ENCODE measurements around the gene ERI2. TPM values are rescaled to one million over a fixed set of nuclear protein-coding genes. Genes with fewer than 3 reads are reported as not detected.

Gene ERI2
- total RNA-seq, 2 experiments from 2014 or later: 41.8 to 48.0 TPM

DNA sequence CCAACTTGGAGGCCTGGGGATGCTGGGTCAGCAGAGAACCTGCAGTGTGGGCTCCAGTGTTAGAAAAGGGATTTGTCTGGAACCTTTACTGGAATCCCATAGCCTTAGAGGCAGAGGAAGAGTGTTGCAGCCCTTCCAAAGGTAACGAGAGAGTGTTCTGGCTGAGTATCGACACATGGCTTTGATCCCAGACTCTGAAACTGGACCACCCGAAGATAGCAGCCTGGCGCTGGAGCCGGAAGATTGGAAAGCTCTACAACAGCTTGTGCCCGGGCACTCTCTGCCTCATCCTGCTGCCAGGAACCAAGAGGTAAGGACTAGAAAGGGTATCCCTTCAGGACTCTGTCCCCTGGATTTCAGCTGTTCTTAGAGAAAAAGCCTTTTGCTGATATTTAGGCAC, 39.8 kb upstream of the ERI2 start:
- ChIA-PET POLR2A (no interaction called here), CTCF (ENCODE audit: unreplicated experiment) (no interaction called here)
- no TSS peak for BruUV-seq (replicated peaks)
- H3K4me2 ChIP-seq (ENCODE audit: low read length): no peak overlapping the region
- H3K36me3 ChIP-seq (ENCODE audit: insufficient read depth, low read length): peaks cover 56% of the 10 kb centered on the region
- no peaks in the 10 kb centered on the region; the same call in 1 of the 2 replicates for H4K20me1 ChIP-seq (ENCODE audit: insufficient read depth, low read length)
- no peaks in the 10 kb centered on the region for H3K9me3 ChIP-seq (ENCODE audit: low read length)
- H3K4me1 ChIP-seq (ENCODE audit: insufficient read depth, low read length, poor library complexity, severe bottlenecking): no peaks in the 10 kb centered on the region
- TF ChIP-seq EZH2phosphoT487 (IDR thresholded peaks at IDR 0.05; ENCODE audit: borderline replicate concordance, low read depth, low read length) (no peak), CTCF (conservative IDR thresholded peaks at IDR 0.05; ENCODE audit: low read length) (no peak)
- no peak for DNase-seq (ENCODE audit: low spot score)
- H3K4me3 ChIP-seq (ENCODE audit: low read depth, low read length, poor library complexity, severe bottlenecking): no peak overlapping the region
- no peaks in the 10 kb centered on the region for H3K9me2 ChIP-seq (ENCODE audit: insufficient read depth, low read length)
- H3K79me2 ChIP-seq (ENCODE audit: insufficient read depth, low read depth, low read length): no peaks in the 10 kb centered on the region
- H2AFZ ChIP-seq (ENCODE audit: low read length): no peak overlapping the region
- H3K27ac ChIP-seq (ENCODE audit: low read depth, low read length, poor library complexity, severe bottlenecking): no peak overlapping the region
- intact Hi-C loops (cut with micrococcal nuclease; ENCODE audit: unreplicated experiment): no loop called here

DNA sequence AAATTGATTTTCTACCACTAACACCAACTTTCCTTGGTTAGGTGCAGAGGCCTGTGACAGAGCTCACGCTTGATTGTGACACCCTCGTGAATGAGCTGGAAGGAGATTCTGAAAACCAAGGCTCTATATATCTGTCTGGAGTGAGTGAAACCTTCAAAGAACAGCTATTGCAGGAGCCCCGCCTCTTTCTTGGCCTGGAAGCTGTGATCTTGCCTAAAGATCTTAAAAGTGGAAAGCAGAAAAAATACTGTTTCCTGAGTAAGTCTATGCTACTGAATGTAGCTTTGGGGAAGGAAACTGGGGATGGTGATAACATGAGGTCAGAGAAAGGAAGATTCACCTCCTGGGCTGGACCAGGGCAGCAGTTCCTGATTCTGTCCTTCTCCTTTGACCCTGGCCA, 38.3 kb upstream of the ERI2 start:
- Histone ChIP-seq H4K20me1 (ENCODE audit: insufficient read depth, low read length) (no peaks in the 10 kb centered on the region), H3K27ac (ENCODE audit: low read depth, low read length, poor library complexity, severe bottlenecking) (no peak overlapping the region), H3K4me2 (ENCODE audit: low read length) (no peak overlapping the region), H3K36me3 (ENCODE audit: insufficient read depth, low read length) (peaks cover 69% of the 10 kb centered on the region), H3K4me1 (ENCODE audit: insufficient read depth, low read length, poor library complexity, severe bottlenecking) (no peaks in the 10 kb centered on the region), H3K9me3 (ENCODE audit: low read length) (no peaks in the 10 kb centered on the region), H3K79me2 (ENCODE audit: insufficient read depth, low read depth, low read length) (no peaks in the 10 kb centered on the region), H2AFZ (ENCODE audit: low read length) (no peak overlapping the region), H3K9me2 (ENCODE audit: insufficient read depth, low read length) (no peaks in the 10 kb centered on the region), H3K4me3 (ENCODE audit: low read depth, low read length, poor library complexity, severe bottlenecking) (no peak overlapping the region)
- ChIA-PET POLR2A (interaction anchor here (1.5 kb wide), 1 partner anchor 11 kb away, joined by 5 read pairs; no protein-coding TSS in a partner anchor), CTCF (ENCODE audit: unreplicated experiment) (no interaction called here)
- intact Hi-C loops (cut with micrococcal nuclease; ENCODE audit: unreplicated experiment): no loop called here
- no peak for DNase-seq (ENCODE audit: low spot score)
- TF ChIP-seq EZH2phosphoT487 (IDR thresholded peaks at IDR 0.05; ENCODE audit: borderline replicate concordance, low read depth, low read length) (no peak), CTCF (conservative IDR thresholded peaks at IDR 0.05; ENCODE audit: low read length) (no peak)
- no TSS peak for BruUV-seq (replicated peaks)

DNA sequence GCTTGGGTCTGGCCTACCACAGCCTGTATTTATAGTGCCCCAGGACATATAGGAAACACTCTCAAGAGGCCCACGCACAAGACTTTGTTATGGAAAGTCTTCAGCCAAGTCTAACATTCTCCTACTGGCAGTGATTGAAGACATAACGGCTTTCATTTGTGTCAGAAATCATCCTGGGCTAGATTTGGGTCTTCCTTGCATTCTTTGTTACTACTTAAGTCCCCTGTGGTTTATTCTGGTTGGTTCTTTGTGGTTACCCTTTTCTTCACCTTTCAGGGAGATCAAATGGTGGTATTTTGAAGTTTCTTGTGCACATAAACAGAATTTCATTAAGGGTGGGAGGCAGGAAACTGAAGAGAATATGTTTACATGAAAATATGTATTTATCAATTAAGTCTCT, 37.8 kb upstream of the ERI2 start:
- Histone ChIP-seq H2AFZ (ENCODE audit: low read length) (no peak overlapping the region), H3K4me1 (ENCODE audit: insufficient read depth, low read length, poor library complexity, severe bottlenecking) (no peaks in the 10 kb centered on the region), H3K4me3 (ENCODE audit: low read depth, low read length, poor library complexity, severe bottlenecking) (no peak overlapping the region), H3K4me2 (ENCODE audit: low read length) (no peak overlapping the region), H3K9me2 (ENCODE audit: insufficient read depth, low read length) (no peaks in the 10 kb centered on the region), H3K27ac (ENCODE audit: low read depth, low read length, poor library complexity, severe bottlenecking) (no peak overlapping the region), H3K36me3 (ENCODE audit: insufficient read depth, low read length) (peaks cover 74% of the 10 kb centered on the region), H3K9me3 (ENCODE audit: low read length) (no peaks in the 10 kb centered on the region), H3K79me2 (ENCODE audit: insufficient read depth, low read depth, low read length) (no peaks in the 10 kb centered on the region), H4K20me1 (ENCODE audit: insufficient read depth, low read length) (no peaks in the 10 kb centered on the region)
- ChIA-PET POLR2A (interaction anchor here (0.6 to 1.5 kb wide), 2 partner anchors 12 to 776 kb away, joined by 3 to 5 read pairs; no protein-coding TSS in a partner anchor), CTCF (ENCODE audit: unreplicated experiment) (no interaction called here)
- intact Hi-C loops (cut with micrococcal nuclease; ENCODE audit: unreplicated experiment): no loop called here
- no TSS peak for BruUV-seq (replicated peaks)
- TF ChIP-seq EZH2phosphoT487 (IDR thresholded peaks at IDR 0.05; ENCODE audit: borderline replicate concordance, low read depth, low read length): no peak
- no peak for TF ChIP-seq CTCF (conservative IDR thresholded peaks at IDR 0.05; ENCODE audit: low read length)
- DNase-seq (ENCODE audit: low spot score): no peak

Data from OCI-LY7 (cell line).